Esophagus squamous epithelium (tissue), 5 donors: ENCODE results near the gene GEMIN7. TPM values are rescaled to one million over a fixed set of nuclear protein-coding genes. Genes with fewer than 3 reads are reported as not detected.

Experiments used
- DNase-seq: peaks from one replicate; lab custom pipeline; 2025; lab: John Stamatoyannopoulos, UW
- H3K27ac ChIP-seq, 4 donors: fragments of 200-600 bp; sonication (generic); one replicate each; pipeline ENCODE4 v1.5.1; 2016 to 2019; ENCODE audit warnings: mild to moderate bottlenecking in 1 of 4
- H3K27me3 ChIP-seq, 4 donors: fragments of 200-600 bp; sonication (generic); 1 replicate in 3 of 4; 2 replicates in 1 of 4; pipeline versions ENCODE4 v1.5.1 to v1.6.0; 2017 to 2021; ENCODE audit warnings: antibody characterized with exemption in 1 of 4
- H3K36me3 ChIP-seq, 3 donors: fragments of 200-600 bp; sonication (generic); one replicate each; pipeline ENCODE4 v1.5.1; 2016 to 2019
- H3K4me1 ChIP-seq, 3 donors: fragments of 200-600 bp; sonication (generic); one replicate each; pipeline ENCODE4 v1.5.1; 2017 to 2019
- H3K4me3 ChIP-seq, 4 donors: fragments of 200-600 bp; sonication (generic); 1 replicate in 3 of 4; 2 replicates in 1 of 4; pipeline ENCODE4 v1.5.1; 2016 to 2019; ENCODE audit warnings: mild to moderate bottlenecking in 2 of 4, moderate library complexity in 1 of 4
- H3K9me3 ChIP-seq, 3 donors: fragments of 200-600 bp; sonication (generic); one replicate each; pipeline ENCODE4 v1.5.1; 2016 to 2019
- CTCF ChIP-seq, 6 experiments: fragments of 450-650 bp in 4 of 6; fragments of 200-600 bp in 2 of 6; sonication (generic) in 2 of 6; IDR thresholded peaks; one replicate each; pipeline ENCODE4 v1.5.1; 2016 to 2019; ENCODE audit warnings: antibody characterized with exemption in 6 of 6, mild to moderate bottlenecking in 4 of 6, moderate library complexity in 4 of 6
- POLR2A ChIP-seq, 4 donors: fragments of 450-650 bp; IDR thresholded peaks; one replicate each; pipeline ENCODE4 v1.6.1; 2017; ENCODE audit warnings: antibody characterized with exemption in 4 of 4, mild to moderate bottlenecking in 4 of 4, moderate library complexity in 3 of 4
- WGBS, 2 donors: methylation state at CpG; one replicate each; pipeline ENCODE4 v1.1.5; 2018; 5-methylcytosine and 5-hydroxymethylcytosine counted together
- intact Hi-C: fragments of 100-400 bp; cut with DNase I; formaldehyde crosslinking; loops from one replicate; pipeline ENCODE4 v1.15.0; 2022
- total RNA-seq, 4 donors: library from RNA; depleted of rRNA; stranded (reverse); fragments of >200 nt; gene quantifications; one replicate each; pipeline ENCODE4 v1.1.0, GENCODE V29; 2016
- donor health status: DM: yes; HTN: yes; CAD: no.

Gene GEMIN7
- total RNA-seq, 4 donors from 2014 or later: 22.3 to 28.0 (median 25.4) TPM

- WGBS, 2 donors: 0% methylated on average over 26 to 33 of the region's 103 CpGs
- Histone ChIP-seq H3K27me3 (no peaks in the 10 kb centered on the region), H3K4me1 (peaks cover 33 to 79% (median 52%) of the 10 kb centered on the region in 3 donors), H3K36me3 (peaks cover 0 to 28% (median 9%) of the 10 kb centered on the region in 3 donors), H3K27ac (peak within 1 kb of the TSS; percentile 86 to 95 (median 92)), H3K4me3 (peak within 1 kb of the TSS; percentile 67 to 97 (median 75)), H3K9me3 (no peaks in the 10 kb centered on the region)
- DNase-seq: peak; percentile 70
- intact Hi-C loops: no loop called here
- peak in 4 of 6 experiments; percentile 27 to 55 (median 46) for TF ChIP-seq CTCF (IDR thresholded peaks at IDR 0.05)
- TF ChIP-seq POLR2A (IDR thresholded peaks at IDR 0.05): peak in 2 of 4 donors; percentile 34 to 42
Observed at GRCh38 chr19:45092747-45093678, 14.0 kb downstream of the GEMIN7 start, which contains the start of gene PPP1R37. Gene PPP1R37 (plus strand): TSS chr19:45093179. CDS start chr19:45093326, 147 bp downstream.

GRCh38 chr19:45094137-45094536 is 15.1 kb downstream of the GEMIN7 start:
- TF ChIP-seq CTCF (IDR thresholded peaks at IDR 0.05) (no peak), POLR2A (IDR thresholded peaks at IDR 0.05) (no peak)
- peak overlapping the region; percentile 67 to 97 (median 75) for H3K4me3 ChIP-seq
- H3K27ac ChIP-seq: peak overlapping the region in 3 of 4 donors; percentile 86 to 95 (median 91)
- peaks cover 0 to 17% (median 6%) of the 10 kb centered on the region in 3 donors for H3K36me3 ChIP-seq
- 46 to 51% methylated on average over 9 of the region's 9 CpGs for WGBS, 2 donors
- no peaks in the 10 kb centered on the region for H3K9me3 ChIP-seq
- peaks cover 43 to 83% (median 63%) of the 10 kb centered on the region in 3 donors for H3K4me1 ChIP-seq
- no peaks in the 10 kb centered on the region for H3K27me3 ChIP-seq
- DNase-seq: no peak
- intact Hi-C loops: no loop called here

- no peaks in the 10 kb centered on the region for H3K9me3 ChIP-seq
- TF ChIP-seq CTCF (IDR thresholded peaks at IDR 0.05) (no peak), POLR2A (IDR thresholded peaks at IDR 0.05) (no peak)
- no peak overlapping the region for H3K27ac ChIP-seq
- peaks cover 49 to 89% (median 69%) of the 10 kb centered on the region in 3 donors for H3K4me1 ChIP-seq
- no peaks in the 10 kb centered on the region for H3K27me3 ChIP-seq
- WGBS, 2 donors: 62 to 88% methylated on average over 3 to 5 of the region's 5 CpGs
- H3K36me3 ChIP-seq: peaks cover 0 to 13% (median 6%) of the 10 kb centered on the region in 3 donors
- H3K4me3 ChIP-seq: peak overlapping the region in 1 of 4 donors; percentile 76
- no peak for DNase-seq
- intact Hi-C loops: no loop called here
Observed at GRCh38 chr19:45094707-45095106, 15.6 kb downstream of the GEMIN7 start.

- no peaks in the 10 kb centered on the region for H3K27me3 ChIP-seq
- peaks cover 58 to 90% (median 76%) of the 10 kb centered on the region in 3 donors for H3K4me1 ChIP-seq
- DNase-seq: no peak
- H3K9me3 ChIP-seq: no peaks in the 10 kb centered on the region
- no peak overlapping the region for H3K4me3 ChIP-seq
- H3K27ac ChIP-seq: no peak overlapping the region
- H3K36me3 ChIP-seq: peaks cover 0 to 2% (median under 1%) of the 10 kb centered on the region in 3 donors
- intact Hi-C loops: no loop called here
- WGBS, 2 donors: 79 to 83% methylated on average over 14 of the region's 14 CpGs
- TF ChIP-seq POLR2A (IDR thresholded peaks at IDR 0.05) (no peak), CTCF (IDR thresholded peaks at IDR 0.05) (no peak)
Observed at GRCh38 chr19:45095496-45096413, 16.7 kb downstream of the GEMIN7 start.
